Mucosa of rectum (tissue), 2 donors: ENCODE results near the gene HRH3.

Source experiments
- H3K27ac ChIP-seq, 2 donors: one replicate each; pipeline ENCODE4 v1.7.0; 2013; ENCODE audit warnings: inconsistent platforms in 2 of 2, low read depth in 2 of 2, low read length in 2 of 2
- H3K27me3 ChIP-seq, 2 donors: one replicate each; pipeline ENCODE4 v1.7.0; 2013; ENCODE audit warnings: low read length in 2 of 2; ENCODE audit not compliant: control insufficient read depth in 2 of 2, insufficient read depth in 2 of 2
- H3K36me3 ChIP-seq, 2 donors: one replicate each; pipeline ENCODE4 v1.7.0; 2013; ENCODE audit warnings: low read length in 2 of 2; ENCODE audit not compliant: control insufficient read depth in 2 of 2, insufficient read depth in 2 of 2
- H3K4me1 ChIP-seq, 2 donors: one replicate each; pipeline ENCODE4 v1.7.0; 2013; ENCODE audit warnings: low read length in 2 of 2, mild to moderate bottlenecking in 1 of 2; ENCODE audit not compliant: control insufficient read depth in 2 of 2, insufficient read depth in 2 of 2
- H3K4me3 ChIP-seq, 2 donors: one replicate each; pipeline ENCODE4 v1.7.0; 2013; ENCODE audit warnings: low read length in 2 of 2
- H3K9ac ChIP-seq, 2 donors: one replicate each; pipeline ENCODE4 v1.7.0; 2013; ENCODE audit warnings: low read length in 2 of 2, low read depth in 1 of 2, mild to moderate bottlenecking in 1 of 2
- H3K9me3 ChIP-seq, 2 donors: one replicate each; pipeline ENCODE4 v1.7.0; 2013; ENCODE audit warnings: low read length in 2 of 2; ENCODE audit not compliant: control insufficient read depth in 2 of 2
- donor health status: healthy.
- donor health status: Normal muscosa, but diverticular disease.

Gene HRH3

GRCh38 chr20:62225820-62226635 lies 6.0 kb upstream of the HRH3 start:
- H3K36me3 ChIP-seq, result no peaks in the 10 kb centered on the region
- no peak overlapping the region for H3K4me3 ChIP-seq
- H3K4me1 ChIP-seq, result peaks cover 3% of the 10 kb centered on the region in 2 donors
- H3K27ac ChIP-seq, result no peak overlapping the region
- peaks cover 16 to 22% of the 10 kb centered on the region in 2 donors for H3K27me3 ChIP-seq
- no peaks in the 10 kb centered on the region for H3K9me3 ChIP-seq
- no peak overlapping the region for H3K9ac ChIP-seq

- Histone ChIP-seq H3K4me1 (peaks cover 3 to 7% of the 10 kb centered on the region in 2 donors), H3K27ac (no peak overlapping the region), H3K27me3 (peaks cover 21 to 26% of the 10 kb centered on the region in 2 donors), H3K9ac (no peak overlapping the region), H3K4me3 (no peak overlapping the region), H3K36me3 (no peaks in the 10 kb centered on the region), H3K9me3 (no peaks in the 10 kb centered on the region)
These were observed 4.9 kb upstream of the HRH3 start for GRCh38 chr20:62225026-62225425.

GRCh38 chr20:62224113-62224855 lies 4.2 kb upstream of the HRH3 start:
- Histone ChIP-seq H3K9ac (no peak overlapping the region), H3K4me1 (peaks cover 3 to 10% of the 10 kb centered on the region in 2 donors), H3K36me3 (no peaks in the 10 kb centered on the region), H3K9me3 (no peaks in the 10 kb centered on the region), H3K4me3 (no peak overlapping the region), H3K27ac (no peak overlapping the region), H3K27me3 (peaks cover 23 to 26% of the 10 kb centered on the region in 2 donors)

DNA sequence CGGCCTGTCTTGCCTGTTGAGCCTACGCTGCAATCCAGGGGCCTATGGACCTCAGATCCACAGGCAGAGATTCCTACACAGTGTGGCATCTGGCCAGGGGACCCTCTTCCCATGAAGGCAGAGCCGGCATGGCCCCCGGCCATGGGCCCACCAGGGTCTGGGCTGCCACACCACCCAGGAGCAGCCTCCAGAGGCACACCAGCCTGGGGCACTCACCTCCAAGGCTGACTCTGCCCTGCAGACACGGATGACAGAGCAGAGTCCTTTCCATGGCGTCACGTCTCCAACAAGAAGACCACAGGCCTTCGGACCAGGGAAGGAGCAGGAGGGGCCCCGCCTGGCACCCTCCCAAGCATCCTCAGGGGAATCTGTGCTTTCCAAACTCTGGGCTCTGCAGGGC lies 3.5 kb upstream of the HRH3 start:
- Histone ChIP-seq H3K4me1 (peaks cover 3 to 10% of the 10 kb centered on the region in 2 donors), H3K27ac (no peak overlapping the region), H3K9me3 (no peaks in the 10 kb centered on the region), H3K9ac (no peak overlapping the region), H3K4me3 (no peak overlapping the region), H3K36me3 (no peaks in the 10 kb centered on the region), H3K27me3 (peaks cover 28 to 29% of the 10 kb centered on the region in 2 donors)

DNA sequence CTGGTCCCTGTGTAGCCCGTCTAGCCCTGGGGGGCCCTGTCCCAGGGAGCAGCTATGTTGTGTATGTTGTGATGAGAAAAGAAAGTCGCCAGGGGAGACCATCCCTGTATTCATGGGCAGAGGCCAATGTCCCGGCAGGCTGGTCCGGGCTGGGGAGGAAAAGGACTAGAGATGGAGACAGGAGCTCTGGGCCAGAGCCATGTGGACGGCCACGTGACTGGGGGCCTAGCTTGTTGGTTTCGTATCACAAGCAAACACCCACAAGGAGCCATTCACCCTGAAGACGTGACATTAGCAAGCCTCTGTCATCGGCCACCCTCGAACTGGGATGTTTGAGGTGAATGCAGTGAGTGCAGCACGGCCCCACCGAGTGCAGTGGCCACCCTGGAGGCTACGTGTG lies 2.9 kb upstream of the HRH3 start:
- no peak overlapping the region for H3K9ac ChIP-seq
- no peaks in the 10 kb centered on the region for H3K9me3 ChIP-seq
- no peak overlapping the region for H3K4me3 ChIP-seq
- peaks cover 33 to 35% of the 10 kb centered on the region in 2 donors for H3K27me3 ChIP-seq
- H3K27ac ChIP-seq, result no peak overlapping the region
- no peaks in the 10 kb centered on the region for H3K36me3 ChIP-seq
- H3K4me1 ChIP-seq, result peaks cover 0 to 7% of the 10 kb centered on the region in 2 donors

GRCh38 chr20:62222266-62222850 lies 2.3 kb upstream of the HRH3 start:
- H3K9ac ChIP-seq, result no peak overlapping the region
- no peaks in the 10 kb centered on the region for H3K9me3 ChIP-seq
- no peak overlapping the region for H3K4me3 ChIP-seq
- no peaks in the 10 kb centered on the region for H3K36me3 ChIP-seq
- peaks cover 0 to 7% of the 10 kb centered on the region in 2 donors for H3K4me1 ChIP-seq
- H3K27ac ChIP-seq, result no peak overlapping the region
- peaks cover 37 to 41% of the 10 kb centered on the region in 2 donors for H3K27me3 ChIP-seq

DNA sequence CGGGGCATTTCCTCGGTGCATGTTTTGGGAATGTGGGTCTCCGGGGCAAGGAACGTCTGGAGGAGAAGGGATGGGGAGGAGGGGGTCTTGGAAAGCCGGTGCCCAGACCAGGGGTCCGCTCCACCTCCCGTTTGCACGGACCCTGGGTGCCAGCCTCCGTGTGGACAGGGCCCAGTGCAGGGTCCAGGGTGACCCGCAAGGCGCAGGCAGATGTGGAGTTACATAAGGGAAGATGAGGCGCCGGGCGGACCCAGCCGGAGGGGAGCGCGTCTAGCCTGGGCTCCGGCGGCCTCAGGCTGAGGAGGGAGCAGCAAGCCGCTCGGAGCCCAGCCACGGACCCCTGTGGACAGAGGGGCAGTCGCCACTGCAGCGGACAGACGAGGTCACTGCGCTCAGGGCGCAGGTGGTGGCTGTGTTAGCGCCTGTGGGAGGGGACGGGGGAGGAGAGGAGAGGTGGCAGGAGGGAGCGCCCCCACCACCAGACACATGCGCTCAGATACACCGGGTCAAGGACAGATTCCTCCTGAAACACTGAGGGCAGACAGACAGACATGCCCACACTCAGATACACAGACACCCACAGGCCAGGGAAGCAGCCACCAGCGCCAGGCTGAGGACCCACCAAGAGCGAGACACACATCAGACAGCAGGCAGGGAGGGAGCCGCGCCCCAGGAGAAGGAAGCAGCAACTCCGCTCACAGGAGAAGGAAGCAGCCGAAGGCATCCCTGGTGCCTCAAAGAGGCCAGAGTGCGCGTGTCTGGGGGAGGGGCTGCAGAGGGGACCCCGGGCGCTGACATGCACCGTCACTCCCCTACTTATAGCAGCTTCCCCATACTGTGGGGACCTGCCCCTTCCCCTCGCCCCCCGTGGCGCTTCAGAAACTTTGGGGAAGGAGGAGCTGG lies 839 bp upstream of the HRH3 start:
- Histone ChIP-seq H3K27me3 (peaks cover 36 to 49% of the 10 kb centered on the region in 2 donors), H3K4me3 (no peak overlapping the region), H3K4me1 (peaks cover 0 to 7% of the 10 kb centered on the region in 2 donors), H3K36me3 (no peaks in the 10 kb centered on the region), H3K27ac (no peak overlapping the region), H3K9ac (no peak overlapping the region), H3K9me3 (no peaks in the 10 kb centered on the region)

- peaks cover 40 to 54% of the 10 kb centered on the region in 2 donors for H3K27me3 ChIP-seq
- no peak overlapping the region for H3K27ac ChIP-seq
- no peaks in the 10 kb centered on the region for H3K9me3 ChIP-seq
- peaks cover 0 to 7% of the 10 kb centered on the region in 2 donors for H3K4me1 ChIP-seq
- H3K4me3 ChIP-seq, result no peak overlapping the region
- no peak overlapping the region for H3K9ac ChIP-seq
- H3K36me3 ChIP-seq, result no peaks in the 10 kb centered on the region
These were observed 732 bp downstream of the HRH3 start for GRCh38 chr20:62219101-62219991.
